C1 segment of cervical spinal cord (tissue), 14 donors: Measurements from ENCODE around the gene SLC51A.
A peak's percentile ranks its signal among the peaks of the same experiment; 100 is the strongest.
"Not testable (repeated sequence)": the region's sequence is repeated elsewhere in the genome, so short reads cannot be mapped to it uniquely, and the experiment has no call there.

Experiments used
- DNase-seq, 14 donors: peaks; one replicate each; lab custom pipeline; 2025; lab: John Stamatoyannopoulos, UW

SLC51A gene

DNA sequence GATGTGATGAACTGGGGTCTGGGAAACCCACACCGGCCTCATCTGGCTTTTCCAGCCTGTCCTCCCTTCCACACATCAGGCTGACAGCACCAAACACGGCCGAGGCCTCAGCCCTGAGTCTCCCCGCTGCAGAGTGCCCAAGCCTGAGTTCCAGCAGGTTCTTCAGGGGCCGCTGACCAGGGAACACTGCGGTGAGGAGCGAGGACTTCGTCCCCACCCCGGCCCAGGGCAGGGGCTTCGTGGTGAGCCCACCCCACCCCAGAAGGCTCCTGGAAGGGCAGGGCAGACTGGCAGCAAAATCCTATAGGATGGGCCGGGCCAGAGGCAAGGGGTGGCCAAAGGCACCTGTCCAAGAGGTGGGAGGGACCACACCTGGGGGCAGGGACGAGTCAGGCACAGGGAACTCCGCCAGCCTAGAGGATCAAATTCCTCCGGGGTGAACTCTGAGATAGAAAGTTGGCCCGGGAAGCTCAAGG is at the start of gene SLC51A:
Gene SLC51A, plus strand, starts transcription at position 446 of the 476 bp plus-strand sequence. CDS start 179 bp downstream, outside the sequence.
- DNase-seq, result no peak

DNA sequence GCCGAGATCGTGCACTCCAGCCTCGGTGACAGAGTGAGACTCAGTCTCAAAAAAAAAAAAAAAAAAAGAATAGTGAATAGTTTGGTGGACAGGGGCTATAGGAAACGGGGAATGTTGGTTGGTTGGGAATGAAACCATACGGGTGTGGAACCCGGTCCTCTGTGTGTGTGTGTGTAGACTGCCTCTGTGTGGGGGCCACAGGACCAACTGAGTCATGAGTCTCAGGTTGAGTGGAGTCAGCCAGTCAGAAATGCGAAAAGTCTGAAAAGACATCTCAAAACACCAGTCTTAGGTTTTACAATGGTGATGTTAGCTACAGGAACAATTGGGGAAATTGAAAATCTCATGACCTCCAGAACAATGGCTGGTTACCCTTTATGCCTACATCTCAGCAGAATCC is 49.6 kb upstream of the SLC51A start:
- no peak for DNase-seq

DNA sequence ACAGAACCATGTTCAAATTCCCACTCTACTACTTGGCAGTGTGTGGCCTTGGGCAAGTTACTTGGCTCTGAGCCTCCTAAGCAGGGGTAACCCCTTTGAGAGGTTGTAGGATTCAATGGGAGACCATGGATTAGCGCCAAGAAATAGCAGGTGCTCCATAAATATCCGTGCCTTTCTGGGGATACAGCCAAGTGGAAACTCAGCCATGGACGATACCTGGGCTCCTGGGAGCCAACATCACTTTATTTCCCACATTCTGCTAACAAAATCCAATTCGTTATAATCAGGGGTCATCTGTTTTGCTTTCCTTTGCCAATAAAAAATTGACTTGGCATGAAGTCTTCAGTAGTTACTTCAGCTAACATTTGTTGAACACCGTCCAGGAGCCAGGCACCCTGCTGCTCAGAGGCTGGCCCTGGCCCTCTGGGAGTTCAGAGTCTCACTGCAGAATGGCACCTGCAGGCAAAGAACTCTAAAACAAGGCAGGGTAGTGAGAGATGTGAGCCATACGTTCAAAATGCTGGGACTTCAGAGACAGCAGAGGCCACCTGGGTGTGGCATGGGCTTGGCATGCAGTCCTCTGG is 47.4 kb upstream of the SLC51A start:
- no peak for DNase-seq

DNA sequence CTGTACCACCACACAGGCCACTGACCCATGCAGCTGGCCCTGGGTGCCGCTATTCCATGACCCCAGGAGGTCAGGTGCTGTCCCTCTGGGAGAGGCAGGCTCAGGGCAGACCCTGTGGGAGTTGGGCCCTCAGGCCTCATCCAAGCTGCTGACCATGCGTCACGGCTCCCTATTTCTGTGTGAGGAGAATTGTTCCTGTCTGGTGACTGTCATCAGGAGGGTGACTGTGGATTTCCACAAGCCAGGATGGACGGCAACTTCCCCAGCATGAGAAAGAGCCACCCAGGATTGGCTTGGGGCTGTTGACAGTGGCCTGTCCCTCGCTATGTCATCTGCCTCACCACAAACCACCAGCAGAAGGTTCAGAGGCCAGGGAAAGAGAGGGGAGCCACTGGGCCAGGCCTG is 46.5 kb upstream of the SLC51A start:
- DNase-seq, result no peak

DNA sequence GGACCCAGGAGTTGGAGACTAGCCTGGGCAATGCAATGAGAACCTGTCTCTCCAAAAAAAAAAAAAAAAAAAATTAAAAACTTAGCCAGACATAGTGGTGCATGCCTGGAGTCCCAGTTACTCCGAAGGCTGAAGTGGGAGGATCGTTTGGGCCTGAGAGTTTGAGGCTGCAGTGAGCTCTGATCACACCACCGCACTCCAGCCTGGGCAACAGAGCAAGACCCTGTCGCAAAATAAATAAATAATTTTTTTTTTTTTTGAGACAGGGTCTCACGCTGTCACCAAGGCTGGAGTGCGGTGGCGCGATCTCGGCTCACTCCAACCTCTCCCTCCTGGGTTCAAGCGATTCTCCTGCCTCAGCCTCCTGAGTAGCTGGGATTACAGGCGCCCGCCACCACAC is 46.0 kb upstream of the SLC51A start:
- DNase-seq, result not testable (repeated sequence)

DNA sequence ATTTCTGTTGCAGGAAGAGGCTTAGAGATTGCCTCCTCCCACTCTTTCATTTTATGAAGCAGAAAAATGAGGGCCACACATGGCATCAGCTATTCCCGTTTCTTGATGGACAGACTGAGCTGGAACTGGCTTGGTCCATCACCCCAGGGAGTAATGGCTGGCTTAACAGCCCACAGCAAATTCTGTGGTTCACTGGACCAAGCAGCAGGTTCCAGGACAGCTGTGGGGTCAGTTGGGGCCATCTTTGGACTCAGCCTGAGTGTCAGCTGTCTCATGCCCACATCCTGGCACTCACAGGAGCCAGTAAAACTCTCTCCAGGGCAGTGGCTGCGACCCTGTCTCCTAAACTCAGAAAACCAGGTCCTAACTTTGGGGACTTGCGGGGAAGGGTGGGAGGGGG is 41.7 kb upstream of the SLC51A start:
- no peak for DNase-seq

DNA sequence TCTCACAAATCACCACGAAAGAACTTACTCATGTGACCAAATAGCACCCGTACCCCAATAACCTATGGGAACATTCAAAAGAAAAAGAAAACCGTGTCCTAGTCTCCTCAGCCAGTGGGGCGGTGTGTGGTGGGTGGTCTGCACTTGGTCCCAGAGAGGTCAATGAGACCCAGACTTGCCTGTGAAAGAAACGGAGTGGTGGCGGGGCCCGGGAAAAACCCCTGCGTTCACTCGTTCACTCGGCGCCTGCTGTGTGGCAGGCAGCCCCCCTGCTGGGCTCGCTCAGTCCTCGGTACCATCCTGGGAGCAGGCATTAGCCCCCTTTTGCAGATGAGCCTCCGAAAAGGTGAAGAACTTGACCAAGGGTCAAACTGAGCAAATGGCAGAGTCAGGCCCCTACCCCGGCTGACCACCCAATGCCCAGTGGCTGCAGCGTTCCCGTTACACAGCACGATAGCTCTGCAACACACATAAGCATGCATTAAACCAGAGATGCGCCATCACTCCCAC is 41.2 kb upstream of the SLC51A start:
- DNase-seq, result no peak

DNA sequence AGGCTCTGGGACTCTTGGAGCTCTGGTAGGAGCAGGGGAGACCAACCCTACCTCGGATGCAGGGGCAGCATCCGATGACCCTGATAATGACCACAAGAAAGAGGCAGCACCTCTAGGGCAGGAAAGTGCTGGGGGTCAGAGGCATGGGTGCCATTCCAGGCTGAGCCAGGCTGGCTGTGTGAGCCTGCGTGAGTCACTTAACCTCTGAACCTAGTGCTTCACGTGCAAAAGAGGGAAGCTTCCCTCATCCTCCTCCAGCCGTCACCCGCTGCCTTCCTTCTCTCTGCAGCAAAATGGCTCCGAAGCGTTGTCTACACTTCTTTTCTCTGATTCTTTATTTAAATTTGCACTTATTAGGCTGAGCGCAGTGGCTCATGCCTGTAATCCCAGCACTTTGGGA is 40.6 kb upstream of the SLC51A start:
- no peak for DNase-seq

DNA sequence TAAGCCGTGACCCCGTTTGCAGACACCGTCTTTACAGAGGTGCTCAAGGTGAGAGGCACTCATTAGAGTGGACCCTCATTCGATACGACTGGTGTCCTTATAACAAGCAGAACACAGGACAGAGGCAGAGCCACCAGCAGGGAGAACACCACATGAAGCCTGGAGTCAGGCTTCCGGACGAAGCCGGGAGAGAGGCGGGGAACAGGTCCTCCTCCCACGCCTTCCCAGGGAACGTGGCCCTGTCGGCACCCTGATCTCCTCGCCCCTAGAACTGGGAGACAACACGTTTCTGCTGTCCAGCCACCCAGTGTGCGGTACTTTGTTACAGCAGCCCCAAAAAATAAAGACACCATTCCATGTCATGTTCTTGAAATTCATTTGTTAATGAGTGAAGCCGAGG is 38.8 kb upstream of the SLC51A start:
- DNase-seq, result no peak

DNA sequence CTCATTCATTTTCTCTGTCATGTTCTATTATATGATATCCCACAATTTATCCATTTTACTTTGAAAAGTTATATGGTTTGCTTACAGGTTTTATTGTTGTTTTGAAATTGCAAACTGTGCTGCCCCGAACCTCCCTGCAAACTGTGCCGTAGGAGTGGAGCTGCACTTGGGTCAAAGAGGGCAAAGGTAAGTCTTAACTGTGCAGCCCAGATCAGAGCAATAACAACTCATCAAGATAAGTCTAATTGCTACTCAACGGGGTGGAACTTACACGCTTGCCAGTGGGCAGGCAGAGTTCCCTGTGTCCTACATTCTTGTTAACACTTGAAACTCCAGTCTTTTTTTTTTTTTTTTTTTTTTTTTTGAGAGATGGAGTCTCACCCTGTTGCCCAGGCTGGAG is 38.4 kb upstream of the SLC51A start:
- peak in 1 of 14 donors; percentile 25 for DNase-seq

DNA sequence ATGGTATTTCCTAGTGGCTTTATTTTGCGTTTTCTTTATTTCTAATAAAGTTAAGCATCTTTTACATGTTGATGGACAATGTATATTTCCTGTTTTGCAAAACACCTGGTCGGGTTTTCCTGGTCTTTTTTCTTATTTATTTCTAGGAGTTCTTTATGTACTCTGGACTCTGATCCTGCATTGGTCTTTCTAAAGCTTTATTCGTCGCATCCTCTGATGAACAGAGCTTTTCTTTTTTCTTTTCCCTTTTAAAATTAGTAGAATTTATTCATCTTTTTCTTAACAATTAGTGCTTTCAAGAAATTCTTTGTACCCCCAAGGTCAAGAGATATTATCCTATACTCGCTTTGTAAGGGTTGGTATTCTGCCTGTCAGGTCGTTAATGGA is 37.3 kb upstream of the SLC51A start:
- no peak for DNase-seq

DNA sequence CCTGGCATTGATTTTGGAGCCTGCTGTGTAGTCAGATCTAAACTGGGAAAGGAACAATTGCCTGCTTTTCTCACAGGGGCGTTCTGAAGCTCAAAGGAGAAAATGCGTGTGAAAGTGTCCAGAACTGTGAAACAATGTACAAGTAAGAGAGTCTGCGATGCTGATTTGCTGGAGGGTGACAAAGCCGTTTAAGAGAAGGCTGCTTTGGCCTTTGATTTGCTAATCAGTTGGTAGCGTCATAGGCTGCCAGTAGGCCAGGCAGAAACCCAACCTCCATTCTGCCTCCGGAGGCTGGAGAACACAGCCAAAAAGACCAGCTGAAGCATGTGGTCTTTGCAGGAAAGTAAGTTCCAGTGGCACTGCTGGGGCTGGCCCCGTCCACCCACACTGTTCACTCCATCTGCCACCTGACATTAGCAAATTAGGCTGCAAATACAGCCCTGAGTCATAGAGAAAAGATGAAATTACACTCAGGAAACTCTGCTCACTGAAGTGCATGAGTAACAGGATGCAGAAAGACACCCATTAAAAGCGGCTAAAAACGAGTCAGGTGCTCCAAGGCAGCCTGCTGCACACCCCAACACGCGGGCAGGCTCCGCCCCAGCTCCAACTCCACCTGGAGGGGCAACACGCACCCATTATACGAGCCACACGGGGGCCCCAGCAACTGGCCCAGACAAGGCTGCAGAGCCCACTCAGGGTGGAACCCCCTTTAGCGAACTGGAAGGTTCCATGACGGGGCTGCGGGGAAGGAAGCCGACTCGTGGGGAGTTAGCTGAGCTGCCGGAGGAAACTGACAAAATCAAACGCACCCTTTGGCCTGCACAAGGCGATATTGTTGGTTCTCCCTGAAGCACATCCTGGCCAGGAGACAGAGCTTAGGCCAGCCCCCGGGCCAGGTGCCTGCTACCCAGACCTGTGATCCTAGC is 36.7 kb upstream of the SLC51A start:
- DNase-seq, result peak in 12 of 14 donors; percentile 50 to 99 (median 69)

DNA sequence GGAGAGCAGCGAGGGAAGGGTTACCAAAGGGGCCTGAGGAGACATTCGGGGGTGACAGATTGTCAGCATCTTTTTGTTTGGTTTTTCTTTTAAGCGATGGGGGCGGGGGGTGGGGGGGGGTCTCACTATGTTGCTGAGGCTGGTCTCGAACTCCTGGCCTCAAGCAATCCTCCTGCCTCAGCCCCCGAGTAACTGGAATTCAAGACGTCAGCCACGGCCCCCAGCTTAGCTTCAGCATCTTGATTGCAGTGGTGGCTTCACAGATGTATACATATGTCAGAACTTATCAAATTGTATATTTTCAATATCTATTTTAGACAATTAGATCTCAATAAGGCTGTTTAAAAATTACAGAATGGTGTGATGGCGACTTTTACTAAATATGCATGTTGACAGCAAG is 36.0 kb upstream of the SLC51A start:
- no peak for DNase-seq

DNA sequence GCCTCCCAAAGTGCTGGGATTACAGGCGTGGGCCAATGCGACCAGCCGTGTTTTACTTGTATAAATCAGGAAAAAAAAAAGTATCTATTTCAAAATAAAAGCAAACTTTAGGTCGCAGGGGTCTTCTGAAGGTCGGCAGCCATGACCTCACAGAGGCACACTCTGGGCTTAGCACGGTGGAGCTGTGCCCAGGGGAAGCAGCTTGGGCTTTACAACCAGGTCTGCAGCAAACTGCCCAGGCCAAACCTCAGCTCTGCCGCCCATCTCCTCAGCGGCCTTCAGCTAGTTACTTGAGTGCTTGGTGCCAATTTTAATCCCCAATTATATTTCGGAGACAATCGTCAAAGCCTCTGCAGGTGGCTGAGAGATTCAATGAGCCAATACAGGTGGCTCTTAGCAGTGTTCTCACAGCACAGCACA is 35.2 kb upstream of the SLC51A start:
- no peak for DNase-seq

DNA sequence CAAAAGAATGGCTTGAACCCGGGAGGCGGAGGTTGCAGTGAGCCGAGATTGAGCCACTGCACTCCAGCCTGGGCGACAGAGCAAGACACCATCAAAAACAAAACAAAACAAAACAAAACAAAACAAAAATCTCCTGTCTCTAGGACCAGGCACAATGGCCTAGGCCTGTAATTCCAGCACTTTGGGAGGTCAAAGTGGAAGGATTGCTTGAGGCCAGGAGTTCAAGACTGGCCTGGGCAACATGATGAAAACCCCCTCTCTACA is 32.2 kb upstream of the SLC51A start:
- not testable (repeated sequence) for DNase-seq

DNA sequence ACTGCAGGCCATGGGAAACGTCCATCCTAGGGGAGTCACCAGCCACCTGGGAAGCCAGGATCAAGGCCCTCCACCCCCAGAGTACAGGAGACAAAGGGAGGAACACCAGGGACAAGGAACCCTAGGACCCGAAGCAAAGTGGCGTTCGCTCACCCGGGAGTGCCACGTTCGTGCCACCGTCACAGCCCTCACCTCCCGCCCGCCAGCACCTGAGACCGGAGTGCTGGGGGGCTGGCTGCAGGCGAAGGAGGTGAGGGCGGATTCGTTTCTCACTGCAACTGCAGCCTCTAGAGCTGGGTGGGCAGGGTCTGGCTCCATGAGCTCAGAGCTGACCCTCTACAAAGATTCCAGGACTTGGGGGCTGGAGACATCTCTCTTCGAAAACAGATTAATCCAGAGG is 31.5 kb upstream of the SLC51A start:
- DNase-seq, result no peak

DNA sequence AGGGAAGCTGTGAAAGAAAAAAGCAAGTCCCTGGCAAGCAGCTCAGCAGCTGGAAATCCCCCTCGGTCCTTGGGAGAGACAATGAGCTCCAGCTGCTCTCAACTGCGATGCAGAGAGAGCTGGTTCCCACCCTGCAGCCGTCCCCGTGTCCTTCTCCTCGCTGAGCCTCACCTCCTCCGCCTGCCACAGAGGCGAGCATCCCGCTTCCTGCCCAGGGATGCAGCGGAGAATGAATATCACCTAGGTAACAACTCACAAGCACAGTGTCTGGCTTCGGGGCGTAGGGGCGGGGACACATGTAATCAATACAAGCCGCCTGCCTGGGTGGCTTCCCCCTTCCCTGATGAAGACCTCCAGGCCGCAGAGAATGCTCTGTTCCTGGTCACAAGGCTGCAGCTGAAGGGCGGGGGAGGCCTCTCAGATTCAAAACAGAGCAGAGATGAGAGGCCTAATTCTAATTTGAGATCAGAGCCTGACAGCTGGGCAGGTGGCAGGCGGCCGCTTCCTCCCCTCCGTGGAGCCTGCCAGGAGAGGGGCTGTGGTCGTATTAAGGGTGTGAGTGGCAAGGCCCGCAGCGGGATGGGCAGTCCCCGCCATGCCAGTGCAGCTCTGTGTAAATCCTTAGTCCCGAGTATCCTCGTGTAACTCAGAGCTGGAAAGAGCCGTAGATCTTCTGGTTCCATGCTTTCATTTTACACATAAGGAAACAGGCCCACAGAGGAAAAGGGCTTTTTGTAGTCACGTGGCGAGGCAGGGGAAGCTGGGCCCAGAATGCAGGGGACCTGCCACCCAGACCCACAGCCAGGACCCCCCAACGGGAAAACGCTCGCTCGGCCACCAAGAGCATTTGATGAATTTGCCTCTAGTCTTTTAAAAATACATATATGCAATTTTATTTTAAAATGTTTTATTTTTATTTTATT is 29.4 kb upstream of the SLC51A start:
- peak in 7 of 14 donors; percentile 15 to 63 (median 21) for DNase-seq

DNA sequence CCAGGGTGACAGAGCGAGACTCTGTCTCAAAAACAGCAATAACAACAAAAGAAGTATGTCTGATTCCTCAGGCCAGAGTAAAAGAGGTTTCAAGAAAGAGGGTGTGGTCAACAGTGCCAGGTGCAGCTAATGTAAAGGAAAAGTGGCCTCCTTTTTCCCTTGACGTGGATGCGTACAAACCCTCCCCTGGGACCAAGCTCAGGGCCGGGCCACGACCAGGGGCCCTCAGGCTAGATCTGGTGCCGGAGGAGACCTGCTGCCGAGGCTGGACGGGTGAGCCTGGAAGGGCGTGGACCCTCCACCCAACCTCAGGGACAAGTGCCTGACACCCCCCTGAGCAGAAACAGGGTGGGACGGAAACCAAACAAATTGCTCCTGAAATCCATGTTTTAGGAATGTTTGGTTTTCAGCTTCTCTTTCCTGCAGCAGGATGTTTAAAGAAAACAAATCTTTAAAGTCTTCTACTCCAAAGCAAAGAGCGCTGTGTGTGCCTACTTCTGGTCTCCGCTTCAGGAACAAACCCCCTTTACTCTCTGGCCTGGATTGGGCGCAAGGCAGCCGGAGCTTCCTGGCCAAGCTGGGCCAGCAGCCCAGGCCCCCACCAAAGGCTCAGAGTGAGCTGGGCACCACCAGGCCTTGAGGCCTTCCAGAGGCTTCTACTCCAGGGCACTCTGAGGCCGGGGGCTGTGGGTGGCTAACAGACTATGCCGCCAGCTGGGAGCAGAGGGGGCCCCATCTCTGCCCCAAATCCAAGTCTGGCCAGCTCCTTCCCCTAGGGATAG is 26.6 kb upstream of the SLC51A start:
- DNase-seq, result peak in 5 of 14 donors; percentile 10 to 47 (median 23)

DNA sequence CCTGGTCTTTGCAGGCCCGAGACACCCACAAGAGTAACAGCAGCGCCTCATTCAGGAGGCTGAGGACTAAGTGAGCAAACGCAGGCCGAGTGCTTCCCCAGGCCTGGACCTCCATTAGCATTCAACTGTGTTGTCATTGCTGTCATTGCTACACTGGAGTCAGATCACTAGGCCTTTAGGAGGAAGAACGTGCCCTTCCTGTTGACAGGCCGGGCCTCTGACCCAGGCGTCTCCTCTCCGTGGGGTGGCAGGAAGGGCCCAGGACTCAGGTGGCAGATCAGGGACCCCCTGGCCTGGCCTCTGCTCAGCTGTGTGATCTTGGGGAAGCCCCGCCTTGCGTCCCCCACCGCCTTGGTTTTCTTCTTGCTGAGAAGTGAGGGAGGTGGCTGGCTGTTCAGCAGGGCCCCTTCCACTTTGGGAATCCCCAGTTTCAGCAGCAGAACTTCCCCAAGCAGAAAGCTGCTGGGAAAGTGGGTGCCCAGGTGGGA is 24.3 kb upstream of the SLC51A start:
- no peak for DNase-seq

DNA sequence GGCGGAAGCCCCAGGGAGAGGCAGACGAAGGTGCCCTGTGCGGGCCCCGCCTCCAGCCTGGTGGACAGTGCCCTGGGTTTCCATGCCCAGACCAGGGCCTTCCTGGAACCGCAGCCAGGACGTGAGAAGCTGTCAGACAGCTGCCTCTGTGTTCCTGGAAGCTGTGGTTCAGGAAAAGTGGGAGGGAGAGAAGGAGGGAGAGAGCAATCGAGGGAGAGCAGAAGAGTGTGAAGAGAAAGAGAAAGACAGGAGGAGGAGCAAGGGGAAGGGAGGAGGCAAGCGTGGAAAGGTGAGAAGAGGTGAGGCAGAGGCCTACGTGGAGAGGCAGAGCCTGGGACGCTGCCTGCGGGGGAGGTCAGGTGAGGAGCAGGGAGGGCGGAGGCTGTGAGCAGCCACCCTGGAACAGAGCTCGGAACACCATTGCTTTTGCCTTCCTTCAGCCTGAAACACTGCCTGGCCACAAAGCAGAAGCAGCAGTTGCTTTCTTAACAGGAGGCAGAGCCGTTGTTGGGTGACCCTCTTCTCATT is 23.7 kb upstream of the SLC51A start:
- peak in 1 of 14 donors; percentile 37 for DNase-seq
